GM23338 (cell line): ENCODE results near the gene CHAT. TPM values are rescaled to one million over a fixed set of nuclear protein-coding genes. Genes with fewer than 3 reads are reported as not detected.

Experiments
- ATAC-seq: fragments of 200-7000 bp; cut with Tn5 transposase; 3 replicates; pipeline ENCODE4 v1.9.1; 2020
- DNase-seq: peaks from one replicate; pipeline ENCODE4 v3.0.0-alpha.2; 2015; ENCODE audit warnings: low spot score
- H2AFZ ChIP-seq: fragments of 200-600 bp; sonication (generic); 2 replicates; pipeline ENCODE4 v1.8.0; 2016; ENCODE audit warnings: antibody characterized with exemption, mild to moderate bottlenecking, moderate library complexity
- H3F3A ChIP-seq: fragments of 200-600 bp; sonication (generic); replicated peaks from 2 replicates; pipeline ENCODE4 v1.8.0; 2017; ENCODE audit warnings: antibody characterized with exemption, mixed run types, low read depth
- H3K27ac ChIP-seq: fragments of 200-600 bp; sonication (generic); 2 replicates; pipeline ENCODE4 v1.6.1; 2016; ENCODE audit warnings: low read depth
- H3K27me3 ChIP-seq: fragments of 200-600 bp; sonication (generic); 2 replicates; pipeline ENCODE4 v1.8.0; 2016; ENCODE audit warnings: mild to moderate bottlenecking, mixed run types, moderate library complexity; ENCODE audit not compliant: insufficient read depth
- H3K36me3 ChIP-seq: fragments of 200-600 bp; sonication (generic); 2 replicates; pipeline ENCODE4 v1.8.0; 2016; ENCODE audit warnings: mild to moderate bottlenecking; ENCODE audit not compliant: insufficient read depth
- H3K4me1 ChIP-seq: fragments of 200-600 bp; sonication (generic); 2 replicates; pipeline ENCODE4 v1.8.0; 2016; ENCODE audit warnings: mild to moderate bottlenecking, moderate library complexity; ENCODE audit not compliant: insufficient read depth
- H3K4me2 ChIP-seq: fragments of 200-600 bp; sonication (generic); 2 replicates; pipeline ENCODE4 v1.7.1; 2017; ENCODE audit warnings: mixed run types
- H3K4me3 ChIP-seq: fragments of 200-600 bp; sonication (generic); 2 replicates; pipeline ENCODE4 v1.6.1; 2016; ENCODE audit warnings: mixed run types
- H3K79me2 ChIP-seq: fragments of 200-600 bp; sonication (generic); replicated peaks from 2 replicates; pipeline ENCODE4 v1.8.0; 2017; ENCODE audit warnings: mild to moderate bottlenecking; ENCODE audit not compliant: insufficient read depth
- H3K9me2 ChIP-seq: fragments of 200-600 bp; sonication (generic); 2 replicates; pipeline ENCODE4 v1.8.0; 2017; ENCODE audit not compliant: insufficient read depth
- H4K20me1 ChIP-seq: fragments of 200-600 bp; sonication (generic); replicated peaks from 2 replicates; pipeline ENCODE4 v1.8.0; 2017; ENCODE audit warnings: mild to moderate bottlenecking; ENCODE audit not compliant: insufficient read depth
- H3K27ac Mint-ChIP-seq: 2 replicates; pipeline ENCODE4 v1.8.0; 2020; ENCODE audit warnings: inconsistent platforms, mild to moderate bottlenecking, moderate library complexity, mixed read lengths
- H3K27me3 Mint-ChIP-seq: 3 replicates; pipeline ENCODE4 v1.8.0; 2022; ENCODE audit warnings: low read depth, mild to moderate bottlenecking, moderate library complexity, mixed read lengths, inconsistent platforms; ENCODE audit not compliant: insufficient read depth, poor library complexity
- H3K36me3 Mint-ChIP-seq: 3 replicates; pipeline ENCODE4 v1.8.0; 2021; ENCODE audit warnings: low read depth, mild to moderate bottlenecking, inconsistent platforms, moderate library complexity, mixed read lengths
- H3K4me1 Mint-ChIP-seq: 3 replicates; pipeline ENCODE4 v1.8.0; 2020; ENCODE audit warnings: mild to moderate bottlenecking, inconsistent platforms, mixed read lengths
- H3K4me3 Mint-ChIP-seq: 3 replicates; pipeline ENCODE4 v1.8.0; 2021; ENCODE audit warnings: moderate library complexity, mild to moderate bottlenecking, inconsistent platforms, mixed read lengths
- H3K9me3 Mint-ChIP-seq: 3 replicates; pipeline ENCODE4 v1.8.0; 2020; ENCODE audit warnings: moderate library complexity, mild to moderate bottlenecking, inconsistent platforms, mixed read lengths
- EZH2 ChIP-seq: fragments of 200-600 bp; sonication (generic); IDR thresholded peaks from one replicate; pipeline ENCODE4 v1.8.0; 2017; ENCODE audit warnings: antibody characterized with exemption, mild to moderate bottlenecking, low read depth; ENCODE audit not compliant: unreplicated experiment
- JUNB ChIP-seq: IDR thresholded peaks from one replicate; pipeline ENCODE4 v1.6.1; 2016; ENCODE audit warnings: antibody characterized with exemption; ENCODE audit not compliant: unreplicated experiment
- NANOG ChIP-seq: IDR thresholded peaks from 2 replicates; pipeline ENCODE4 v1.6.1; 2016; ENCODE audit warnings: antibody characterized with exemption, borderline replicate concordance
- POLR2AphosphoS5 ChIP-seq: IDR thresholded peaks from 2 replicates; pipeline ENCODE4 v1.6.1; 2016; ENCODE audit warnings: antibody characterized with exemption, low read depth
- ZNF331 ChIP-seq: fragments of 250-450 bp; sonication (Bioruptor Pico); IDR thresholded peaks from 2 replicates; pipeline ENCODE4 v1.5.0; 2020; ENCODE audit warnings: low read depth, mild to moderate bottlenecking, moderate library complexity
- polyA plus RNA-seq: library from polyadenylated mRNA; unstranded; fragments of >200 nt; fragmentation: Nextera tagmentation; extraction: Ambion mirVana; gene quantifications from 2 replicates; pipeline ENCODE4 v1.2.1, GENCODE V29; 2016
- total RNA-seq: library from RNA; depleted of rRNA; stranded (reverse); fragments of >200 nt; shearing (Covaris generic); gene quantifications from 2 replicates; pipeline ENCODE4 v1.2.3, GENCODE V29; 2014
- TF ChIP-seq, protein P1 (sequence below), 2 experiments: fragments of 200-600 bp in 1 of 2; sonication (generic) in 1 of 2; conservative IDR thresholded peaks; 2 replicates each; pipeline versions ENCODE4 v1.5.1 to v1.6.1; 2016 to 2017; ENCODE audit warnings: antibody characterized with exemption in 2 of 2, low read depth in 2 of 2, mild to moderate bottlenecking in 2 of 2, moderate library complexity in 1 of 2
- TF ChIP-seq, protein P2 (sequence below): IDR thresholded peaks from one replicate; pipeline ENCODE4 v1.6.1; 2018; ENCODE audit warnings: antibody characterized with exemption; ENCODE audit not compliant: unreplicated experiment

Gene CHAT
- total and polyA plus RNA-seq, 2 experiments from 2014 or later: not detected

DNA sequence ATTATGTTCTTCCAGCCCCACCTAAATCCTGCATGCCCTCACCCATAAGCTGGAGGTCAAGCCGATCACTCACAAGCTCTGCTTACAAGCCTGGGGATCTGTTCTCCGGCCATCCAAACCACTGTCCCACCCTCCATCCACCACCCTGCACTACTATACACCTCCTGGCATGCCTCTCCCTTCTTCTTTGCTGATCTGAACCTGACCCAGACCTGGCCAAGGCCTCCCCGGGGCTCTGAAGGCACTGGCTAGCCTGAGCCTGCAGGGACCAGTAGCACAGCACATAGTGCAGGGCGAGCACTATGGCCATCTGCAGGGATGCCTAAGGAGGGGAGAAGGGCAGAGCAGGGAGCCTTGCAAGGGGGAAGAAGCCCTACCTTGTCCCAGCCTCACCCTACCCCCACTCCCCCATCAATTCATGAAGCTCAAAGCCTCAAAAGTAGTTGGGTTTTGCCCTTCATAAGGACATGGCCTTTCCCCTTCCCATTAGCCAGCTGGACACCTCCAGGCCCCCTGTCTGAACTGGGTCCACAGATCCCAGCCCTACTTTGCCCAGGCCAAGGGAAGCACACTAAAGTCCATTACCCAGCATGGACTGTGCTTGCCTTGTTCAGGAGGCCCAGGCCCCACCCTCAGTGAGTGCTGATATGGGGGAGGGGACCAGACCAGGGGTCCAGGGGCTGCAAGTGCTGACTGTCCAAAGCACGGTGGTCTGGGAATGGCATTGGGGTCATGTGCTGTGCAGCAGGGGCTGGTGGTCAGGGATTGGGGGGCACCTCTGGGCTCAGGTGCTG is 29.6 kb downstream of the CHAT start (continued):
- TF ChIP-seq, protein P1, sequence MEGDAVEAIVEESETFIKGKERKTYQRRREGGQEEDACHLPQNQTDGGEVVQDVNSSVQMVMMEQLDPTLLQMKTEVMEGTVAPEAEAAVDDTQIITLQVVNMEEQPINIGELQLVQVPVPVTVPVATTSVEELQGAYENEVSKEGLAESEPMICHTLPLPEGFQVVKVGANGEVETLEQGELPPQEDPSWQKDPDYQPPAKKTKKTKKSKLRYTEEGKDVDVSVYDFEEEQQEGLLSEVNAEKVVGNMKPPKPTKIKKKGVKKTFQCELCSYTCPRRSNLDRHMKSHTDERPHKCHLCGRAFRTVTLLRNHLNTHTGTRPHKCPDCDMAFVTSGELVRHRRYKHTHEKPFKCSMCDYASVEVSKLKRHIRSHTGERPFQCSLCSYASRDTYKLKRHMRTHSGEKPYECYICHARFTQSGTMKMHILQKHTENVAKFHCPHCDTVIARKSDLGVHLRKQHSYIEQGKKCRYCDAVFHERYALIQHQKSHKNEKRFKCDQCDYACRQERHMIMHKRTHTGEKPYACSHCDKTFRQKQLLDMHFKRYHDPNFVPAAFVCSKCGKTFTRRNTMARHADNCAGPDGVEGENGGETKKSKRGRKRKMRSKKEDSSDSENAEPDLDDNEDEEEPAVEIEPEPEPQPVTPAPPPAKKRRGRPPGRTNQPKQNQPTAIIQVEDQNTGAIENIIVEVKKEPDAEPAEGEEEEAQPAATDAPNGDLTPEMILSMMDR (conservative IDR thresholded peaks at IDR 0.05; ENCODE audit: low read depth in 2 of 2): no peak
- TF ChIP-seq, protein P2, sequence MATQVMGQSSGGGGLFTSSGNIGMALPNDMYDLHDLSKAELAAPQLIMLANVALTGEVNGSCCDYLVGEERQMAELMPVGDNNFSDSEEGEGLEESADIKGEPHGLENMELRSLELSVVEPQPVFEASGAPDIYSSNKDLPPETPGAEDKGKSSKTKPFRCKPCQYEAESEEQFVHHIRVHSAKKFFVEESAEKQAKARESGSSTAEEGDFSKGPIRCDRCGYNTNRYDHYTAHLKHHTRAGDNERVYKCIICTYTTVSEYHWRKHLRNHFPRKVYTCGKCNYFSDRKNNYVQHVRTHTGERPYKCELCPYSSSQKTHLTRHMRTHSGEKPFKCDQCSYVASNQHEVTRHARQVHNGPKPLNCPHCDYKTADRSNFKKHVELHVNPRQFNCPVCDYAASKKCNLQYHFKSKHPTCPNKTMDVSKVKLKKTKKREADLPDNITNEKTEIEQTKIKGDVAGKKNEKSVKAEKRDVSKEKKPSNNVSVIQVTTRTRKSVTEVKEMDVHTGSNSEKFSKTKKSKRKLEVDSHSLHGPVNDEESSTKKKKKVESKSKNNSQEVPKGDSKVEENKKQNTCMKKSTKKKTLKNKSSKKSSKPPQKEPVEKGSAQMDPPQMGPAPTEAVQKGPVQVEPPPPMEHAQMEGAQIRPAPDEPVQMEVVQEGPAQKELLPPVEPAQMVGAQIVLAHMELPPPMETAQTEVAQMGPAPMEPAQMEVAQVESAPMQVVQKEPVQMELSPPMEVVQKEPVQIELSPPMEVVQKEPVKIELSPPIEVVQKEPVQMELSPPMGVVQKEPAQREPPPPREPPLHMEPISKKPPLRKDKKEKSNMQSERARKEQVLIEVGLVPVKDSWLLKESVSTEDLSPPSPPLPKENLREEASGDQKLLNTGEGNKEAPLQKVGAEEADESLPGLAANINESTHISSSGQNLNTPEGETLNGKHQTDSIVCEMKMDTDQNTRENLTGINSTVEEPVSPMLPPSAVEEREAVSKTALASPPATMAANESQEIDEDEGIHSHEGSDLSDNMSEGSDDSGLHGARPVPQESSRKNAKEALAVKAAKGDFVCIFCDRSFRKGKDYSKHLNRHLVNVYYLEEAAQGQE: no peak
- TF ChIP-seq NANOG: no peak
- TF ChIP-seq POLR2AphosphoS5: no peak
- no peak for TF ChIP-seq ZNF331

DNA sequence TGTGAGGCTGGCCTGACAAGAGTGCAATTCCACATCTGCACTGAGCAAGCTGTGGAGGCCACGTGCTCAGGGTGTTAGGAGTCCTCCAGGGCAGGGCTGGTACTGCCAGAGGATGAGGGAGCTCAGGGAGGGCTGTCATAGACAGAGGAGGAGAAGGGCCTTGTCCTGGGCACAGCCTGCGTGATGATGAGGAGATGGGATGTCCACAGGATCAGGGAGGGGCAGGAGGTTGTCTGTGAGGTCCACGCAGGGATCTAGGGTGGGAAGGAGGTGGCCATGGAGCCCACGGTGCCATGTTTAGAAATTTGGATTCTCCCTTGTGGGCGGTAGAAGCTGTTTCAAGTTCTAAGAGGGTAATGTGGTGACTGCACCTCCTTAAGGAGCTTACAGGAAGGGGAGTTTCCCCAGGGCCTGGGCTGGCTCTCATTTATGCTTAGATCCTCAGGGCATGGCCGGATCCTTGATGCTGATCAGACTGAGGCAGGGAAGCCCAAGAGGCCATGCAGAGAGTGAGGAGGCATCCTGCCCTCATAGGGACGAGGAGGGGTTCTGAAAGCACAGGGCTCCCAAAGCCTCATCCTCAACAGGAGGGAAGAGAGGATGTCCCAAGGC is 30.3 kb downstream of the CHAT start:
- Histone ChIP-seq H3K4me1 (peaks cover 5% of the 10 kb centered on the region; the same call in 1 of the 2 replicates), H3K36me3 (no peaks in the 10 kb centered on the region), H2AFZ (no peak overlapping the region), H3F3A (no peaks in the 10 kb centered on the region), H3K4me3 (no peak overlapping the region), H3K79me2 (no peaks in the 10 kb centered on the region), H3K4me2 (no peak overlapping the region), H3K27me3 (no peaks in the 10 kb centered on the region), H4K20me1 (no peaks in the 10 kb centered on the region), H3K9me2 (no peaks in the 10 kb centered on the region), H3K27ac (no peak overlapping the region)
- Mint-ChIP-seq H3K4me1 (peaks cover 17% of the 10 kb centered on the region), H3K27ac (no peak overlapping the region), H3K9me3 (no peaks in the 10 kb centered on the region; the same call in 2 of the 3 replicates), H3K27me3 (peaks cover 13% of the 10 kb centered on the region), H3K4me3 (no peak overlapping the region), H3K36me3 (no peaks in the 10 kb centered on the region)
- no peak for ATAC-seq
- no peak for DNase-seq
- TF ChIP-seq JUNB (no peak), NANOG (no peak), EZH2 (no peak)
- TF ChIP-seq, protein P1 (conservative IDR thresholded peaks at IDR 0.05; ENCODE audit: low read depth in 2 of 2): no peak
- TF ChIP-seq, protein P2: no peak
